GM21526 (cell line): ENCODE results near the gene NAT10.
"Not testable (repeated sequence)": the region's sequence is repeated elsewhere in the genome, so short reads cannot be mapped to it uniquely, and the experiment has no call there.

Experiments
- ATAC-seq: cut with Tn5 transposase; IDR thresholded peaks from one replicate; pipeline ENCODE4 v1.9.1; 2021; ENCODE audit warnings: moderate library complexity; ENCODE audit not compliant: unreplicated experiment, low FRiP score

Gene NAT10

GRCh38 chr11:34105079-34105956 lies at the start of gene NAT10:
Gene NAT10, plus strand, starts transcription at chr11:34105629. Its CDS starts 2,597 bp downstream, at chr11:34108226.
- peak; percentile 90 for ATAC-seq

- ATAC-seq: no peak
Observed at GRCh38 chr11:34056672-34057071, 48.8 kb upstream of the NAT10 start.

GRCh38 chr11:34063061-34063795 lies 42.2 kb upstream of the NAT10 start:
- ATAC-seq: no peak

- no peak for ATAC-seq
Observed at GRCh38 chr11:34064291-34064690, 41.1 kb upstream of the NAT10 start.

GRCh38 chr11:34065505-34066203 lies 39.8 kb upstream of the NAT10 start:
- no peak for ATAC-seq

- not testable (repeated sequence) for ATAC-seq
Observed at GRCh38 chr11:34066766-34067165, 38.7 kb upstream of the NAT10 start.

GRCh38 chr11:34067383-34068065 lies 37.9 kb upstream of the NAT10 start:
- no peak for ATAC-seq

- no peak for ATAC-seq
Observed at GRCh38 chr11:34068111-34068510, 37.3 kb upstream of the NAT10 start.

- ATAC-seq: not testable (repeated sequence)
Observed at GRCh38 chr11:34071306-34071705, 34.1 kb upstream of the NAT10 start.

GRCh38 chr11:34072041-34072440 lies 33.4 kb upstream of the NAT10 start:
- no peak for ATAC-seq

GRCh38 chr11:34072832-34073231 lies 32.6 kb upstream of the NAT10 start:
- ATAC-seq: no peak

- ATAC-seq: no peak
Observed at GRCh38 chr11:34074391-34074790, 31.0 kb upstream of the NAT10 start.

- no peak for ATAC-seq
Observed at GRCh38 chr11:34075178-34075820, 30.1 kb upstream of the NAT10 start.

- ATAC-seq: no peak
Observed at GRCh38 chr11:34080609-34081008, 24.8 kb upstream of the NAT10 start.

- ATAC-seq: no peak
Observed at GRCh38 chr11:34084637-34085036, 20.8 kb upstream of the NAT10 start.

- peak; percentile 57 for ATAC-seq
Observed at GRCh38 chr11:34086554-34087283, 18.7 kb upstream of the NAT10 start.

GRCh38 chr11:34091825-34092224 lies 13.6 kb upstream of the NAT10 start:
- ATAC-seq: no peak

- not testable (repeated sequence) for ATAC-seq
Observed at GRCh38 chr11:34094900-34095299, 10.5 kb upstream of the NAT10 start.

GRCh38 chr11:34098813-34099212 lies 6.6 kb upstream of the NAT10 start:
- no peak for ATAC-seq
